NCI-H187 (cell line): ENCODE results near the gene SLC35F1.

Source experiments
- DNase-seq, 2 experiments: peaks; one replicate each; lab custom pipeline; 2025; lab: John Stamatoyannopoulos, UW

Gene SLC35F1

DNA sequence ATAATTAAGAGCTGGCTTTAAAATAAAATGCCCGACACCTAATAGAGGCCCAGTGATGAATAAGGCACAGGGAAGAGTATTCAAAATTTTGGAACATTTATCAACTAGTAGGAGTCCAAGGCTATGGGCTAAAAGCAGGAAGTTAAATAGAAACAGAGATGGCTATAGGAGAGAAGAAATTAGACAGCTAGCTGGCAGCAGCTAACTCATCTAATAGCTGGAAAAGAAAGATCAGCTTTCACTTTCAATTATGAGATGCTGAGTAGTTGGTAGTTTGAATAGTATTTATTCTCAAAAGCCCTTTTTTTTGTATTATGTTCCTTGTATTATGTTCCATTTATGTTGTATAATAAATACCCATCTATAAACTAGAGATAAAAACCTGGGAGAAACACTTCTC is 215.7 kb downstream of the SLC35F1 start:
- no peak for DNase-seq

- no peak for DNase-seq
These were observed 216.5 kb downstream of the SLC35F1 start for GRCh38 chr6:118123503-118124037.

DNA sequence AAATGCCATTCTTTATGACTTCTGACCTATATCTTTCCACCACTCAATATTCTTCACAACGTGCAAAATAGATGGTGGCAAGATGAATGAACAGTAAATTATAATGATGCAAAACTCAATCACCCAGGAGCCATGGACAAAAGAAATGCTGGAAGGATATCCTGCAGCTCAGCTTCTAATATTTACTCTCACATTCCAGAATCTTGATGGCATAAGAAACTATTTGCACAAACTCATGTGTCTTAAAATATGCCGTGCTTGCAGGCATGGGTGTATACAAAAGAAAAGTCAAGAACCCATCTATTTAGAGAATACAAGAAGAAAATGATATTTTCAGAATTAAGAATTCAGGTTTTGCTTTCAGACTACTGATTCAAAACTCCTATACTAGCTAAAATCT is 217.8 kb downstream of the SLC35F1 start:
- DNase-seq, result no peak

GRCh38 chr6:118128755-118129154 is 221.7 kb downstream of the SLC35F1 start:
- no peak for DNase-seq

DNA sequence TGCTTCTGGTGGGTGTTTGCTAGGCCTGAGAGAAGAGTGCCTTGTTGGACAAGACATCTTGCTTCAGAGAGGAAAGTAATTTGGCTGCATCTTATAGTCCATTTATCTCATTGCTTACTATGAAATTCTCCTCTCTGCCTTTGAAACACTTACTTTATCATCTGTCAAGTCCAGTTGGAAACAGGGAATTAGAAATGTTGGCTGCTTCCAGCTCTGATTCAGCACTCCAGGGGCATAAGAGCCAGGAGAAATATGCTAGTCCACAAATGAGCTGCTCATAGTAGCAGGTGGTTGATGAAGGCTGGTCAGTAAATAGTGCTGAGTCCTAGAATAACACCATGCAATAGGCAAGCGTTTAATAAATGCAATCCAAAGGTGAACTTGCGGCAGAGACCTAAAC is 227.1 kb downstream of the SLC35F1 start:
- no peak for DNase-seq

DNA sequence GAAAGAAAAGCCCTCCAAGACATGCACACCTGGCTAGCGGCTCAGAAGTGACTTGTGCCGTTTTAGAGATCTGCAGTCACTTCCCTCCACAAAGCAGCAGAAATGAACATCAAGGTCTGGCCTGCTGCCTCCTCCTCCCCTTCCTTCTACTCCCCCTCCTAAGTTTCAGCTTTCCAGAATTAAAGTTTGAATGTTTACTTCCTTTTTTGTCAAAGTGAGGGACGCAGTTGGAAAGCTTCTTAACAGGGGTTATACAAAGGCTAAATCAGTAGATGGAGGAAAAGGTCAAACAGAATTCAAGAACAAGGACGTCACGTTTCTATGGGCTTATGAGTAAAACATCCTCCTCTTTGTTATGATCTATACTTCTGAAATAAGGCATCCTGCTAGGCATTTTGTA is 227.7 kb downstream of the SLC35F1 start:
- no peak for DNase-seq

DNA sequence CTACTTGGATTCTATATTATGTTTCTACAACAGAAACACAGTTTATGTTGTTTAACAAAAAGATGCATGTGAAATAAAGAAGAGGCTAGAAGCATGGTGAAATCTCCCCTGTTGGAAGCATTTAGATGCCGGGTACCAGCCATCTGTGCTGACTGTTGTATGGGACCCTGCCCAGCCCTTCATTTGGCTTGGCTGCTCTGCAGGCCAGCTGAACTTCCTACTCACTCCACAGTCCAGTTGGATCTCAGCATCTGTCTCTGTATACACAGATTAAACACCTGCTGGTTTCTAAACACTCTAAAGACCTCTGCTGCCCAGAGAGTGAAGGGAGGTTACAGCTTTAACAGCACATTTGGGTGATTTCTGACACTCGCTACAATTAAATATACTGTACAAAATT is 228.3 kb downstream of the SLC35F1 start:
- no peak for DNase-seq

DNA sequence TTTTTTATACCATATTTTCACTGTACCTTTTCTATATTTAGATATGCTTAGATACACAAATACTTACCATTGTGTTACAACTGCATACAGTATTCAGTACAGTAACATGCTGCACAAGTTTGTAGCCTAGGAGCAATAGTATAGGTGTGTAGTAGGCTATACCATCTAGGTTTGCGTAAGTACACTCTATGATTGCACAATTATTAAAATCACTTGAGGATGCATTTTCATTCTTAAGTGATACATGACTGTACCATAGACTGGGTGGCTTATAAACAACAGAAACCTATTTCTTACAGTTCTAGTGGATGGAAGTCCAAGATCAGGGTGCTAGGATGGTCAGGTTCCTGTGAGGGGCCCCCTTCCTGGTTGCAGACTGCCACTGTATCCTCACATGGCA is 234.1 kb downstream of the SLC35F1 start:
- DNase-seq, result no peak

DNA sequence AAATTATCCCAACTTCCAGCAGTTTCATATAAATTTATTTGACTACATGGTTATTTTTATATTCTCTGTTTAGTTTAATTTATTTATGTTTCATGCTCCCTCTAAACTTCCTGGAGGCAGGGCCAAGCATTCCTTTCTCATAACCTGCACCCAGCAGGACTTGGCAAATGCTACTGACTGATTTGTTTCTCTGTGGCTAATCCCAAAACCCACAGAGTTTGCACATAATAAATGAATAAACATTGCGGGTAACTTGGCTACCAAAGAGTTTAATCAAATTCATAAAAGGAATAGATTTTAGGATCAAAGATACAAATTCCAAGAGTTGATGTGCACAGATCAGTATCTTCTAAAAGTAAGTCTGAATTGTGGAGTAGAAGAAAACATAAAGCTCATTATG is 239.5 kb downstream of the SLC35F1 start:
- no peak for DNase-seq

DNA sequence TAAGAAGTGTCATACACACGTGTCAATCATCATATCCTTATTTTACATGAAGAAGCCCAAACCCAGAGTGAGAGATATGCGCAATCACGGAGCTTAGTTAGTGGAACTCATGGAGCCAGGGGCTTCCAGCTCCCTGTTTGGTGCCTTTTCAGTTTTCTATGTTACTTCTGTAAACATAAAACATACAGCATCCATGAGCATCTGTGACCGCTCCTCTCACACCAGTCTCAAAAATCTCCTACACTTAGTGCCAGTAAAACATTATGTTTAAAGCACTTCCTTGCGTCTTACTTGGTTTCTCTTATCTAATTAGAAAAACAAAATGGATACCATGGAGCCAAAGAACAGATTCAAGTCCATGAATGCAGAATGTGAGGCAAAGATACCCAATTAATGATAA is 240.4 kb downstream of the SLC35F1 start:
- DNase-seq, result no peak

- DNase-seq, result no peak
These were observed 241.5 kb downstream of the SLC35F1 start for GRCh38 chr6:118148561-118148960.

DNA sequence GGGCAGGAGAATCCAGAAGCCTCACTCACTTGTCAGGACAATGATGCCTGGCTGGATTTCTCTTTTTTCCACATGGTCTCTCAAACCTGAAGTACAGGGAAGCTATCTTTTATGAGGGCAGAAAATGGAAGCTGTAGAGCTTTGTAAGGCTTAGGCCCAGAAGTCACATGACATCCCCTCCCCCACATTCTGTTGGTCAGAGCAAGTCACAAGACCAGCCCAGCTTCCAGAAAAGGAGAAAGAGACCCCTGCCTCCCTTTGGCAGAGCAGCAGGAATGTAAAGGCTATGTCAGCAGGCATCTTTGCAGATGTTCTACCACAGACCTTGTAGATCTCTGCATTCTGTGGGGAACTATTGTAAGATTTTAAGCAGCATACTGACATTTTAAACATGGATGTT is 245.5 kb downstream of the SLC35F1 start:
- DNase-seq, result no peak

- DNase-seq, result no peak
These were observed 254.3 kb downstream of the SLC35F1 start for GRCh38 chr6:118161343-118161742.

DNA sequence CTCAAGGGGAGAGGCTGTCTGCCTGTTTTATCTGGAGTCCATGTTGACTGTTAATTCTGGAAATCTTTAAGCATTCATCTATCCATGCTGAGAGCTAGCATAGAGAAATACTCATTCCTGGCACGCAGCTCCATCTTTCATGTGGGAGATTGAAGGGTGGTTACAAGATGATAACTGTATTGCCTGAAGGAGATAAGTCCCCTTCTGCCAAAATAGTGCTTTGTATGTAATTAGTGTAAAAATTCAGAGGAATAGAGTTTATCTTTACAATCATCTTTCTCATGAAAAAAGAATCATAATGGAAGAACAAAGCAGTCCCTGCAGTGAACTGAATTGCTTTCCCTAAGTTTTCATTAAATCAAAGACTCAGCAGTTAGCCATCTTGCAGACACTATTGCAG is 256.5 kb downstream of the SLC35F1 start:
- no peak for DNase-seq

DNA sequence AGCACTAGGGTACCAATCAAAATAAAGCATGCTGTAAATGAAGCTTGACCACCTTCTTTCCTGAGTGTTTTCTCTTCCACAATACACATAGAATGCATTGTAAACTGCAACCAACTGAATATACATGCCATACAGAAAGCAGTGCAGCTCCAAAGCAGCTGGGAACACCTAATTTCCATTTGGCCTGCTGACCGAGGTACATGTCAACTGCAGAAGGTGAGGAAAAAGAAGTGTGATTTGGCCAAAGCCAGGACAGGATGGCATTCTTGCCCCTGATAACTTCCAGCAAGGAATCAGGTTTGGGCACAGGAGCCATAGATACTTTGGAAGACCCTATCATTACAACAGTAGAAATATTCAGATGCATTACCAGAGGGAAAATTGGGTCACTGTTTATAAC is 258.4 kb downstream of the SLC35F1 start:
- no peak for DNase-seq

DNA sequence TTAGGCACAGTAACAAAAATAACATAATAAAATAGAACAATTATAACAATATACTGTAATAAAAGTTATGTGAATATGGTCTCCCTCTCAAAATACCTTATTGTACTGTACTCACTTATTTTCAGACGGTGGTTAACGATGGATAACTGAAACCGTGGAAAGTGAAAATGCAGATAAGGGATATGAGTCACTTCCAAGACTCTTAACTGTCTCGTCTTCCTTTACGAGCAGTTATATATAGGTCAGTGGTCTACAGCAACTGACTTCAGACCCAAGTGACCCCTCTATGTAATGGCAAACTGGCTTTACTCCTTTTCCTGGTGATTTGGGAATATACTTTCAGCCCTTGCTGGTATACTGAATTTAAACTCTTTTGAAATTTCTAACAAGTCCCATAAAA is 261.4 kb downstream of the SLC35F1 start:
- no peak for DNase-seq

- DNase-seq, result no peak
These were observed 264.8 kb downstream of the SLC35F1 start for GRCh38 chr6:118171852-118172251.

DNA sequence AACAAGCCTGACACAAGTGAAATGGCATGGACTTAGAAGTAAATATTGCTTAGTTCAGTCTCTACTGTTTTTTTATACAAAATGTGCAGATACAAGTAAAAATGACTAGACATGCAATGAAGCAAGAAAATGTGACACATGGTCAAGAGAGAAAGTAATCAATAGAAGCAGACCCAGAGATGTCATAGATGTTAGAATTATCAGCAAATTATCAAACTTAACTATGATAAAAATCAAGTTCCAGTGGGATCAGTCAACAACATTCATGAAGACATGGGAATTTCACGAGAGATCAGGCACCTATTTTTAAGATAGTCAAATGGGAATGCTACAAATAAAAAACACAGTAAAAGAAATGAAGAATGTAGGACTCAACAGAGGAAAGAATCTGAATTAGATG is 267.0 kb downstream of the SLC35F1 start:
- DNase-seq, result no peak

GRCh38 chr6:118177720-118178119 is 270.7 kb downstream of the SLC35F1 start:
- DNase-seq, result no peak

DNA sequence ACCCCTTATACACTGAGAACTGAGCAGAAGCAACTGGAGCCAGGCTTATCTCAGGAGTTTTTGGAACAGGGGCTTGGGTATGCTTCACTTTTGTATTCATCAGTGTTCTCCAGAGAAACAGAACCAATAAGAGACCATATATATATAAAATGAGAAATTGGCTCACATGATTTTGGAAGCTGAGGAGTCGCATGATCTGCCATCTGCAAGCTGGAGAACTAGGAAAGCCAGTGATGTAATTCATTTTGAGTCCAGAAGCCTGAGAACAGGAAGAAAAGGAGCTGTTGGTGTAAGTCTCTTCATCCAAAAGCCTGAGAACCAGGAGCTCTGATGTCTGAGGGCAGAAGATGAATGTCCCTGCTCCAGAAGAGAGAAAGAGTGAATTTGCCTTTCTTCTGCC is 272.0 kb downstream of the SLC35F1 start:
- DNase-seq, result no peak

DNA sequence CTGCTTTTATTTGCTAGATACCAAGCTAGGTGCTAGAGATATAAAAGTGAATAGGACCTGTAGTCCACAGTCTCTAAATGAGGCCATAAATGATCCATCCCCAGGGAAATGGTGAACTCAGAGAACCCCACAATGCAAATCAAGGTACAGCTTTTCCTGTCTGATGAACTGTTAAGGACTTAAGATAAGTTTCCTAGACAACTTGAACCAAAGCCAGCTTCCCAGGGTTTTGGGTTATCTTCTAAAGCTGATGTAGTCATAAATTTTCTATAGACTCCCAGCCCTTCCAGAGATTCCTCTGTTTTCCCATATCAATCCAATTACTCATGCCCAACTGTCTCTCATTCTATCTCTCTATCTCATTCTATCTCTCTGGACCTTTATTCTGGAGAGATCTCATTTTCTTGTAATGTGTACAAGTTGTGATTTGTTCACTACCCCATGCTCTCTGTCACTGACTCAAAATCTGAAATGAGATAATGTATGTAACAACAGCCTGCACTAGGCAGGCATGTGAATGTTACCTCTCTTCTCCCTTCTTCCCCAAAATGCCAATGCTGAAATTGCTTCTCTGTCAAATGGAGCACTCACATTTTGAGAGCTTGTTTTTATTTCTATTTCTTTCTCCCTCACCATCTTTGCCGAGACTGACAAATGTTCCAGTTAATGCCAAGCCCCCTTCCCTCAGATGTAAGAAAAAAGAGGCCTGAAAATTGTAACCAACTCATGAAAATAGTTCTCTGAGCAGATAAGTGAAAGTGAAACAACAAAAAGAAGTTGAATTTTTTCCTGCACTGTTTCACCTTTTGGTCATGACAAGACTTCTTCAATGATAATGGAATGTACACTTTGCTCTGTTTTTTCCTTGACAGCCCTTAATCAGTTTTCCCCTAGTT is 279.9 kb downstream of the SLC35F1 start:
- DNase-seq, result no peak

GRCh38 chr6:118187568-118188164 is 280.6 kb downstream of the SLC35F1 start:
- no peak for DNase-seq

DNA sequence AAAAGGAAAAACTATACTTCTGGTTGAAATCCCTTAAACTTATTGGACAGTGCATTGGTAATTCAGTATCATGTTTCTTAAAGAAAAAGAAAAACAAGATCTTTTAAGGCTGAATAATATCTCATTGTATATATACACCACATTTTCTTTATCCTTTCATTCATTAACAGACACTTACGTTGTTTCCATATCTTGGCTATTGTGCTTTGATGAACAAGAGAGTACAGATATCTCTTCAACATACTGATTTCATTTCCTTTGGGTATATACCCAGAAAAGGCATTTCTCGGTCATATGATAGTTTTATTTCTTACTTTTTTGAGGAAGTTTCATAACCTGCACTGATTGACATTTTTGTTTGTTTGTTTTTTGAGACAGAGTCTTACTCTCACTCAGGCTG is 281.5 kb downstream of the SLC35F1 start:
- DNase-seq, result no peak
